Inferior parietal cortex (tissue), 1 donor: ENCODE results near the gene EMC6.

Source experiments
- DNase-seq: peaks from one replicate; pipeline ENCODE4 v3.0.0-alpha.2; 2016; ENCODE audit errors: extremely low spot score

Gene EMC6

GRCh38 chr17:3708366-3708765 is 39.8 kb downstream of the EMC6 start:
- no peak for DNase-seq

- no peak for DNase-seq
Observed at GRCh38 chr17:3710951-3711383, 42.4 kb downstream of the EMC6 start.

- DNase-seq, result no peak
Observed at GRCh38 chr17:3712811-3713463, 44.3 kb downstream of the EMC6 start.

GRCh38 chr17:3715296-3715695 is 46.7 kb downstream of the EMC6 start:
- no peak for DNase-seq

- DNase-seq, result no peak
Observed at GRCh38 chr17:3718201-3718600, 49.6 kb downstream of the EMC6 start.

GRCh38 chr17:3719265-3719664 is 50.7 kb downstream of the EMC6 start:
- DNase-seq, result no peak
